T-helper 2 cell (primary cell): ENCODE results near the gene PARD3B.

Experiments used
- DNase-seq, 5 experiments: peaks; one replicate each; pipeline versions ENCODE4 v3.0.0 to v3.0.0-alpha.2; 2012 to 2022

The PARD3B gene

DNA sequence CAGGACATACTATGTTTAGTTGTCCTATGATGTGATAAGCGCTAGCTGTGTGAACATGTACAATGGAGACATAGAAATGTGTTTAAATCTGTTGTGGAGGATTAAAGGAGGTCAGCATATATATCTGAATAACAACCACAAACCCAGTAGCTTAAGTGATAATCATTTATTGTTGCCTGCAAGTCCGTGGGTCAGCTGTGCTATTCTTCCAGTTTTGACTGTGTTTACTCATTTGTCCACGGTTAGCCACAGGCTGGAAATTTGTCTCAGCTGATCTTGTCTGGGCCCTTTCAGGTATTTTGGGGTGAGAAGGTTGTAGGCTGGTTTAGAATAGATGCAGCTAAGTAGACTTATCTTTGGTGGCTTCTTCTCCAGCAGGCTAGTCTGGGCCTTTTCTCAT lies 110.4 kb downstream of the PARD3B start:
- no peak for DNase-seq

DNA sequence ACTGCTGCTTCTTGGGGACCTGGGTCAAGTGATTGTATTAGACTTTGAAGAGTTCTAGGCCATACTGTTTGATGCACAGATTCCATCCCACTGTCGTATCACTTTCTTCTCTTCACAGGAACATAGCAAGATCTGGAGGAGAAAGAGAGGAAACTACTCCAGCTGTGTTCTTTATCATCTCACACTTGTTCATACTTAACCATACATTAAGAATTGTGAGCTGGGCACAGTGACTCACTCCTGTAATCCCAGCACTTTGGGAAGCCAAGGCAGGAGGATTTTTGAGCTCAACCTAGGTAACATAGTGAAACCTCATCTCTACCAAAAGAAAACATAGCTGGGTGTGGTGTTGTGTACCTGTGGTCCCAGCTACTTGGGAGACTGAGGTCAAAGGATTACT lies 111.7 kb downstream of the PARD3B start:
- no peak for DNase-seq

DNA sequence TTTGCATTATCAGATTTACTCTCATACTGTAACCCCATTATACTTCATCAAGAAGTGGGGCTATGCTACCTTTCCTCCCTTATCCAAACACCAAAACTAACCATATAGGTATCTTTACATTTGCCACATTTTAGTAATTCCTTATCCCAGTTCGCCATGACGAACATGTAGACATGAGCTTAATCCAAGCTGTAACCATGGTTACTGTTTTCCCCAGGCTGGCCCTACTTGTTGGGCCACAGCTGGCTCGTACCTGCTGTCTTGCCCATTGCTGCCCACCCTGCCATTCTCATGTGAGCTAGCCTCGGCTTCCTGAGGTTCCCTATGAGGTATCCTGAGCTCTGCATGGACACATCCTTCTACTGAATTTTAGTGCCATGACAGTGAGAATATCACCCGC lies 117.7 kb downstream of the PARD3B start:
- DNase-seq = no peak

- DNase-seq = no peak
Observed at GRCh38 chr2:204663816-204664425, 118.6 kb downstream of the PARD3B start.

DNA sequence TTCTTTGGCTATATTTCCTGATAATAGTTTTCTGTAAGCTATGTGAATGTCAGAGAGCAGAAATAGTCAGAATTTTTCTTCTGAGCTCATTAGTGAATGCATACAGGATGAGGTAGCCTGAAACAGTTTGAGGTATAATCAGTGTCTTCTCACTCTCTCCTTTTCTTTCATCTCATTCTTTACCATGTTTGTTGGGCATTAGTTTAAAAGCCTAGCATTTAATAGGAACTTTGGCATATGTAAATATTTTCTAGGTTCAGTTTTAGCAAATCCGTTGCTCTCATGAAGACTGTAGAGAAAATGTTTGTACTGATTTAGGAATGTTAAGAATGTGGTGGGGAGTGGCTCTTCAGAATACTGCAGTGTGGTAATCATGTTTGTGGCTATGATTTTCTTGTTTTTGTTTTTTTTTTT lies 119.4 kb downstream of the PARD3B start:
- DNase-seq = no peak

GRCh38 chr2:204665207-204665606 lies 119.9 kb downstream of the PARD3B start:
- DNase-seq = no peak

- no peak for DNase-seq
Observed at GRCh38 chr2:204665771-204666170, 120.5 kb downstream of the PARD3B start.

DNA sequence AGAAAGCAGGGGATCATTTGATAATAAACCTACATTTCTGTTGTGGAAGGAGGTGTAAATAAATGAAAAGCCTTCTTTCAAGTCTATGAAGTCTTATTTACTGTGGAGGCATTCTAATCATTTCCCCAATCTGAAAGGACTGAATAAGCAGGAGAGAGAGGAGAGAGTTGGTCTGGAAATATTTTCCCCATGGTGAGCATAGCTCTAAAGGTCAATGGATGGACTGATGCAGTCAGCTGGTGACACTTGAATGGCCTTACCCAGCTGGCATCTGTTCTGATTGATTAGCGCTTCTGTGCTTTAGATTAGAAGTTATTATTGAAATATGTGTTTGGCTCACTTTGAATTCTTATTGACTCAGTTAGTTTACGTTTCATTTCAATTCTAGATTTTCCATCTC lies 122.7 kb downstream of the PARD3B start:
- DNase-seq = no peak

- no peak for DNase-seq
Observed at GRCh38 chr2:204669382-204669781, 124.1 kb downstream of the PARD3B start.

DNA sequence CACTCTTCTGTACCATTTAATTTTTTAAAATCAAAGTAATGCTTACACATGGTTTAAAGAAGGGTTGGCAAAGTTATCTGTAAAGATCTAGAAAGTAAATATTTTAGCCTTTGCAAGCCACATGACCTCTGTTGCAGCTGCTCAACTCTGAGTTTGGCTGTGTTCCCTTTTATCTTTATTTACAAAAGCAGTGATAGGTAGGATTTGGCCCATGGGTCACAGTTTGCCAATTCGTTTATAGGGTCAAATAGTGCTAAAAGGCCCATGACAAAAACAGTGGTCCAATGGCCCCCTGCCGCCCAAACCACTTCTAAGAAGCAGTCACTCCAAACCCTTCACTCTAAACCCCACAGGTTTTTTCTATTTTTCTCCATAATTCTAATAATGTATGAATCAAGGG lies 124.8 kb downstream of the PARD3B start:
- no peak for DNase-seq

GRCh38 chr2:204670756-204671155 lies 125.5 kb downstream of the PARD3B start:
- DNase-seq = no peak

DNA sequence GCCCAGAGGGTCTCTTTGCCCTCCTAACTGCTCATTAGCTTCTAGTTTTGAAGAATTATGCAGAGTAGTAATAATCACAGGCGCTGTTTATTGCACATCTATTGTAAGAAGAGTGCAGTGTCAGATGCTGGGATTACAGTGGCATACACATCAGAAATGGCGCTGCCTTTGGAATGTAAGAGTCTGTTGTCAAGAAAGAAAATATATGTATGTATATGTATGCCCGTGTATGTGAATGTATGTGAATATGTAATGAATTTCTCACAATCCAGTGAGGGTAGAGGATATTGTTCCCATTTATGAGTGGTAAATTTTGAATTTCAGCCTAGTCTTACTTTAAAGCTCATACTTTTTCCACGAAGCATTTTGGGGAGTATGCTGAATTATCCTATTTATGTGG lies 127.5 kb downstream of the PARD3B start:
- DNase-seq = no peak

- DNase-seq = no peak
Observed at GRCh38 chr2:204673877-204674276, 128.6 kb downstream of the PARD3B start.

GRCh38 chr2:204678031-204678430 lies 132.8 kb downstream of the PARD3B start:
- DNase-seq = no peak

DNA sequence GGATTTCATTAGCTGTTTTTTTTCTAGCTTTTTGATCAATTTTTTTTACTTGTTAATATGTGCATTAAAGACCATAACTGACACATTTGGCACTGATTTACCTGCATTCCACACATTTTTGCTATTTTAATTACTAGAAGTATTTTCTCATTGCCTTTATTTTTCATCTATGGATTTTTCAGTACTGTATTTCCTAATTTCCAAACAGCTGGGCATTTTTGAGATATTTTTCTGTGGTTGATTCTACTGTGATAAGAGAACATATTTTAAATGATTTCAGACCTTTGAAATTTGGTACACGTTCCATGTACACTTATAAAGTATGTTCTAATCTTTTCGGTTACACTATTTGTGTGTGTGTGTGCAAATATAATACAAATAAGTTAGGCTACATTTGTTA lies 135.3 kb downstream of the PARD3B start:
- DNase-seq = no peak

- DNase-seq = no peak
Observed at GRCh38 chr2:204681412-204681811, 136.1 kb downstream of the PARD3B start.

DNA sequence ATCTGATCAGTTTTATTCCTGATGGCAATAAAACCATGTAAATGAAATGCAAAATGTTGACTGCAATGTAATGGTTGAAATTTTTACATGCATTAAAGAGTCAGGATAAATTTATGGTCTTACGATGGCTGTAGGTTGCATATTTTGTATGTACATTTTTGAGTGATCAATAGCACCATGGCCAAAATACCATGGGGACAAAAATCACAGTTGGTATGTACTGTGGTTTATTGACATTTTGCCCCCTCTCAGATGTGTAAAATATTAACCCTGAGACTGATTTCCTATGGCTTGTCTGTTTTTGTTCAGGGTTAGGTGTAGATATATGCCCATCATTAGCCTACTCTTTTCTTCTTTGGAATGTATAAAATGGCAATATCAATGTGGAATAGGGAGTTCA lies 138.1 kb downstream of the PARD3B start:
- no peak for DNase-seq

DNA sequence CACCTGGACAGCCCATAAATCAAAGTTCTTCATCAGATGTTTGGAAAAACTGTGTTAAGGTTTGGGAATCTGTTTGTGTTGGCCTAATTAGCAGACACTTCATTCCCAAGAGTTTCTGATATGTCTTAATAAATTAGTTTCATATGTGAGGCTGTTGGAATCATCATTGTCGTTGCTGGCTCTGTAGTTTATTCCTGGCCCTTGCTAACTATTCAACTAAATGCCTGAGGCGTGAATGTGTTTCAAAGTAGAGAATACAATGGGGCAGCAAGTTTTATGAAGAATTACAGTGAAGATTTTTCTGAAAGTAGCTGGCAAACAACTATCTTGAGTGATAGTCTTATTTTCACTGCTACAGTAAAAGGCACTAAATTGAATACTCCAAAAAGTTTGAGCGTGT lies 141.1 kb downstream of the PARD3B start:
- DNase-seq = no peak

DNA sequence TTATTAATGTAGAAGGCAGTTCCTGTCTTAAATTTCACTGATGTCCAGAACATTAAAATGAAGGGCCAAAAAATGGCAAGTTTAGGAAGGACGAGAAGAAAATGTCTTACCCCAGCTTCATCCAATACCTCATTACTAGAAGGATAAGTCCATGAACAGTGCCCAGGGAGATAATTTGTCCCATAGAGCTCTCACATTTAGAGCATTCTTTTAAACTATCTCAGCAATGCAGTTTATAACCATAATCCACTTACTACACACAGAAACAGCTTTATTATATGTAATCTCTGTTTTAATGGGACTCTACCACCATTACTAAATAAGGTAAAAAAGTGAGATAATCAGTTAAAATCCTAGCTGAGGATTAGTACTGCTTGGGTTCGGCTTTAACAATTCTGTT lies 142.5 kb downstream of the PARD3B start:
- DNase-seq = no peak

DNA sequence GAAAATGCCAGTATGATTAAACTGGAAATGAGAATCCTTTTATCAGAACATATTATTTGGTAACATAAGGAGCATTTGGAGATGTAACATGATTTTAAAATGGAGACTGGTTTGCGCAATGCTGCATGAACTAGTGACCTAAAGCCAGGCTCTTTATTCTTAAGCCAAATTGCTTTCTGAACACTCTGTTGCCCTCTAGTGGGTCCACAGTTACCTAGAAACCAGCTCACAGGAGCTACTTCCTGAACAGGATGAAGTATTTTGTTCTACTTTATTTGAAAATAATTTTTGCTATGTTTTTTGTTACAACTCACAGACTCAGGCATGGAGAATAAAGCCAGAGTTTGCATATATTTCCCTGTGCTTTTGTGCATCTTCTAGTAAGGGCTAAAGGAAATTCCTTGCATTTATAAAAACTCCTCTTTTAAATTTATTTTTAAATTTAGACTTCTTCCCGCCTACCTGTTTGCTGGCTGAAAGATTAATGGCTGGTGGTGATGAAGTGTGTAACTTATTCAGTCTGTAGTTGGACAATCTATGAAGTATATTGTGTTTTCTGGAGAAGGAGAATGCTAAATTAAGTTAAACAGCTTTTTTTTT lies 146.7 kb downstream of the PARD3B start:
- DNase-seq = peak in 1 of 5 experiments; percentile 56

GRCh38 chr2:204692790-204693189 lies 147.5 kb downstream of the PARD3B start:
- DNase-seq = peak in 1 of 5 experiments; percentile 6

DNA sequence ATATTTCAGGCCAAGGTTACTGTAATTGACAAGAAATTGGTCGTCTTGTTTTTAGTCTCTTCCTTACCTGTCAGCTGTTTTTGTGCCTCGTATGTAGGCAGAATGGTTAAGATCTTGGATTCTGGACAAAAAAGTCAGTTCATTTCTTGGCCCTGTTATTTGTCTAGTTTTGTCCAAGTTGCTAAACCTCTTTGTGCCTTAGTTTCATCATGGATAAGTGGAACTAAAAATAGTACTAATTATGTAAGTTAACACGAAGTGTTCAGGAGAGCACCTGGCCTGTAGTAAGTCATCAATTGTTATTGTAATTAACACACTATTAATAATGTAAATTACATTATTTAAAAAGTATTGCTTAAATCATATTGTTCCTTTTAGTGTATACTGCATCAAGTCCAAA lies 148.0 kb downstream of the PARD3B start:
- DNase-seq = no peak

DNA sequence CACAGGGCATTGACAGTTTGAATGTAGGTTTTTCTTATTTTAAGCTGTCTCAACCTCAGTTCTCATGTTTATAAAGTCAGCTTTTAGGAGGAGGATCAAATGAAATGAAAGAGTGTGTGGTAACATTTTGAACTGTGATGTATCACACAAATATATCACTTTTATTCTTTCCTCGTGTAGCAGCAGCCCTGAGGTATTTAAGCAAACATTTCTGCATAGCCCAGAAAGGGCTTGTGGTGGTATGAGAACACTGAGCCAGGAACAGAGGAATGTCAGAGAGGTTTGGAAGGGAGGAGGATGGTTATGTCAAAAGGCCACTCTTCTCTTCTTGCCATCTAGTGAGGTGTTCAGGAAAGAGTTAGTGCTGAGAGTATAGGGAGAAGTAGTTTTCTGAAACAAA lies 150.2 kb downstream of the PARD3B start:
- no peak for DNase-seq

GRCh38 chr2:204696124-204696523 lies 150.8 kb downstream of the PARD3B start:
- no peak for DNase-seq
